Measurements from ENCODE around the gene BICD2.

BICD2 gene

DNA sequence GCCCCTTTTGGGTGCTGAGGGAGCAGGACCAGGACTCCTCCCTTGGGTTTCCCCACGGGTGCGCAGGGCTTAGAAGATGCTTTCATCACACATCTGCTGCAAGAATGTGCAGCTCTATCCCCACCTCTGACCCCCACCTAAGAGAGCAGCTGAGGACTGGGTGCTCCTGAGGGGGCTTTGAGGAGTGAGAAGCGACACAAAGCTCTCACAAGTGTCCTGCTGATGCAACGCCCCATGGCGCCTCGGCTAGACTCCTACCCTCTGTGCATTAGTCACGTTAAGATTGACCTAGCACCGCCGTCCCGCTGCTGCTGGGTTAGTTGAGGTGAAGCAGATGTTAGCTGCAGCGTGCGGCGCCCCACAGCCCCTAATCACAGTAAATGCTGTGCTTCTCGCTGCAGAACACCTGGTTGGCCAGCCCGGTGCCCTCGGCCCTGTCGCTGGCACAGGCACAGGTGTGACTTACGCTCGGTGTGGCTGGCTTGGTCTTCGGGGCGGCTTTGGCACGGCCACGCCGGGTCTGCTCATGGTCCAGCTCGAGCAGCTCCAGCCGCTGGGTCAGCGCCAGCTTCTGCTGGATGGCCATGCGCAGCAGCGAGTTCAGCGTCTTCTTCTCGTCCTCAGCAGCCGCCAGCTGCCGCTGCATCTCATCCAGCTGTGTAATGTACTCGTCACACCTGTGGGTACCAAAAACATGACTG lies 49.7 kb downstream of the BICD2 start:
- no peaks in the 10 kb centered on the region for H3K9me2 ChIP-seq (replicated peaks; ENCODE audit: insufficient read depth, low read length)
- H3K4me1 ChIP-seq (ENCODE audit: low read length): peaks cover 75% of the 10 kb centered on the region
- no peak overlapping the region for H3K9ac ChIP-seq (ENCODE audit: low read length)
- H3K36me3 ChIP-seq (replicated peaks; ENCODE audit: insufficient read depth, low read length): peaks cover 36% of the 10 kb centered on the region; the same call in 1 of the 2 replicates
- no peak overlapping the region for H3K4me3 ChIP-seq (ENCODE audit: low read length)
- H3K27ac ChIP-seq (ENCODE audit: low read length): no peak overlapping the region
- no peaks in the 10 kb centered on the region for H4K20me1 ChIP-seq (ENCODE audit: insufficient read depth, low read length)
- no peaks in the 10 kb centered on the region for H3K9me3 ChIP-seq (replicated peaks; ENCODE audit: insufficient read depth, low read length)
- H3F3A ChIP-seq (ENCODE audit: insufficient read depth, low read length): peaks cover 38% of the 10 kb centered on the region
- no peak for DNase-seq
- H3K27me3 ChIP-seq (replicated peaks; ENCODE audit: insufficient read depth, low read length): no peaks in the 10 kb centered on the region
- H3K79me2 ChIP-seq (ENCODE audit: low read length): peaks cover 84% of the 10 kb centered on the region
- H2AFZ ChIP-seq (ENCODE audit: low read length): no peak overlapping the region
- TF ChIP-seq, protein P1, sequence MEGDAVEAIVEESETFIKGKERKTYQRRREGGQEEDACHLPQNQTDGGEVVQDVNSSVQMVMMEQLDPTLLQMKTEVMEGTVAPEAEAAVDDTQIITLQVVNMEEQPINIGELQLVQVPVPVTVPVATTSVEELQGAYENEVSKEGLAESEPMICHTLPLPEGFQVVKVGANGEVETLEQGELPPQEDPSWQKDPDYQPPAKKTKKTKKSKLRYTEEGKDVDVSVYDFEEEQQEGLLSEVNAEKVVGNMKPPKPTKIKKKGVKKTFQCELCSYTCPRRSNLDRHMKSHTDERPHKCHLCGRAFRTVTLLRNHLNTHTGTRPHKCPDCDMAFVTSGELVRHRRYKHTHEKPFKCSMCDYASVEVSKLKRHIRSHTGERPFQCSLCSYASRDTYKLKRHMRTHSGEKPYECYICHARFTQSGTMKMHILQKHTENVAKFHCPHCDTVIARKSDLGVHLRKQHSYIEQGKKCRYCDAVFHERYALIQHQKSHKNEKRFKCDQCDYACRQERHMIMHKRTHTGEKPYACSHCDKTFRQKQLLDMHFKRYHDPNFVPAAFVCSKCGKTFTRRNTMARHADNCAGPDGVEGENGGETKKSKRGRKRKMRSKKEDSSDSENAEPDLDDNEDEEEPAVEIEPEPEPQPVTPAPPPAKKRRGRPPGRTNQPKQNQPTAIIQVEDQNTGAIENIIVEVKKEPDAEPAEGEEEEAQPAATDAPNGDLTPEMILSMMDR (IDR thresholded peaks at IDR 0.05; ENCODE audit: low read length): no peak
- TF ChIP-seq EZH2phosphoT487 (IDR thresholded peaks at IDR 0.05; ENCODE audit: low read length) (no peak), EZH2 (optimal IDR thresholded peaks at IDR 0.05; ENCODE audit: low read depth, low read length) (no peak)
- H3K4me2 ChIP-seq (ENCODE audit: low read depth, low read length): no peak overlapping the region

DNA sequence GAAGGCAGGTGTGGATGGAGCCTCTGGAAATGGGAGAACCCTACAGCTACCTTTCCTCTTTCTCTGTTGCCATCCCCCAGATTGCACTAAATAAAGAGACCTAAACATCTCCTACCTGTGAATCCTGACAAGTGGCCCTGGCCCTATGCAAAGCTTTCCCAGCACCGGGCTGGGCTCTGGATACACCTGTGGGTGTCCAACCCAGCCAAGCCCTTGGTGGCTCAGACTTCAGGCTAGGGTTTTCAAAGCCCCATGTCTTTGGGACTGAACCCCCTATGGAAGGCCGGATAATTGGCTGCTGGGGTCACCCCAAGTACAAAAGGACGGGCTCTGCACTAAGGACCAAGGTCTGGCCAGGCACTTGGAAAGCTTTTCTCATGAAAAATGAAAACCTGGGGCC lies 50.6 kb downstream of the BICD2 start:
- peaks cover 32% of the 10 kb centered on the region; the same call in 1 of the 2 replicates for H3K36me3 ChIP-seq (replicated peaks; ENCODE audit: insufficient read depth, low read length)
- TF ChIP-seq, protein P1 (IDR thresholded peaks at IDR 0.05; ENCODE audit: low read length): no peak
- TF ChIP-seq EZH2 (optimal IDR thresholded peaks at IDR 0.05; ENCODE audit: low read depth, low read length) (no peak), EZH2phosphoT487 (IDR thresholded peaks at IDR 0.05; ENCODE audit: low read length) (no peak)
- no peak for DNase-seq

DNA sequence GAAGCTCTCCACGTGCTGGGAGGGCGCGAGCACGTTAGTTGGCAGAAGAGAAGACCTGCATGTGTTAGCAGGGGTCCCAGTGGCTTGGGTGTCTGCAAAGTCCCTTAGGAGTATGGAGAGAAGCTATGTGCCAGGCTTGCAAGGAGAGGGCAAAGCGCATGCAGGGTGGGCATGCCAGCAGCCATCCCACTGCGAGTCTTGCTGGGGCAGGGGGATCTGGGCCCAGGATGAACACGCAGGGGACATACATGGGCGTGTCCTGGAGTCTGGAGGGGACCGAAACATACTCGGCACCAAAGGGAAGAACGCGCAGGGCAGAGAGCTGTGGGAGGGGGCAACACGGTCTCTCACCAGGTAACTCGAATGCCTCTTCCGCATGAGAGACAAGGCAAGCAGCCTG lies 51.1 kb downstream of the BICD2 start:
- Histone ChIP-seq H3K4me3 (ENCODE audit: low read length) (no peak overlapping the region), H3K79me2 (ENCODE audit: low read length) (peaks cover 70% of the 10 kb centered on the region), H4K20me1 (ENCODE audit: insufficient read depth, low read length) (no peaks in the 10 kb centered on the region), H3K27ac (ENCODE audit: low read length) (no peak overlapping the region), H3K27me3 (replicated peaks; ENCODE audit: insufficient read depth, low read length) (no peaks in the 10 kb centered on the region), H3K9me2 (replicated peaks; ENCODE audit: insufficient read depth, low read length) (no peaks in the 10 kb centered on the region), H3F3A (ENCODE audit: insufficient read depth, low read length) (peaks cover 36% of the 10 kb centered on the region), H3K4me1 (ENCODE audit: low read length) (peaks cover 68% of the 10 kb centered on the region), H3K9ac (ENCODE audit: low read length) (no peak overlapping the region), H2AFZ (ENCODE audit: low read length) (no peak overlapping the region), H3K36me3 (replicated peaks; ENCODE audit: insufficient read depth, low read length) (peaks cover 27% of the 10 kb centered on the region; the same call in 1 of the 2 replicates), H3K9me3 (replicated peaks; ENCODE audit: insufficient read depth, low read length) (no peaks in the 10 kb centered on the region), H3K4me2 (ENCODE audit: low read depth, low read length) (no peak overlapping the region)
- no peak for DNase-seq
- TF ChIP-seq EZH2phosphoT487 (IDR thresholded peaks at IDR 0.05; ENCODE audit: low read length) (no peak), EZH2 (optimal IDR thresholded peaks at IDR 0.05; ENCODE audit: low read depth, low read length) (no peak)
- TF ChIP-seq, protein P1 (IDR thresholded peaks at IDR 0.05; ENCODE audit: low read length): no peak

More for the DNA sequence above, 50.6 kb downstream of the BICD2 start:
- no peaks in the 10 kb centered on the region for H3K9me2 ChIP-seq (replicated peaks; ENCODE audit: insufficient read depth, low read length)
- peaks cover 38% of the 10 kb centered on the region for H3F3A ChIP-seq (ENCODE audit: insufficient read depth, low read length)
- H3K27ac ChIP-seq (ENCODE audit: low read length): no peak overlapping the region
- H3K4me1 ChIP-seq (ENCODE audit: low read length): peaks cover 70% of the 10 kb centered on the region
- H3K4me3 ChIP-seq (ENCODE audit: low read length): no peak overlapping the region
- H3K9ac ChIP-seq (ENCODE audit: low read length): no peak overlapping the region
- no peaks in the 10 kb centered on the region for H3K27me3 ChIP-seq (replicated peaks; ENCODE audit: insufficient read depth, low read length)
- H3K9me3 ChIP-seq (replicated peaks; ENCODE audit: insufficient read depth, low read length): no peaks in the 10 kb centered on the region
- H4K20me1 ChIP-seq (ENCODE audit: insufficient read depth, low read length): no peaks in the 10 kb centered on the region
- no peak overlapping the region for H2AFZ ChIP-seq (ENCODE audit: low read length)
- H3K4me2 ChIP-seq (ENCODE audit: low read depth, low read length): no peak overlapping the region
- H3K79me2 ChIP-seq (ENCODE audit: low read length): peaks cover 75% of the 10 kb centered on the region

Data from MM.1S (cell line).